C4-2B (cell line): ENCODE data around the gene P2RX7.

Experiments
- H3K27ac ChIP-seq: fragments of 450-650 bp; 2 replicates; pipeline ENCODE4 v1.5.1; 2017
- ZFX ChIP-seq: fragments of 450-650 bp; IDR thresholded peaks from 2 replicates; pipeline ENCODE4 v1.6.1; 2017
- TF ChIP-seq, protein P1 (sequence below): fragments of 450-650 bp; conservative IDR thresholded peaks from 2 replicates; pipeline ENCODE4 v1.5.1; 2017; ENCODE audit warnings: mild to moderate bottlenecking

P2RX7 gene

DNA sequence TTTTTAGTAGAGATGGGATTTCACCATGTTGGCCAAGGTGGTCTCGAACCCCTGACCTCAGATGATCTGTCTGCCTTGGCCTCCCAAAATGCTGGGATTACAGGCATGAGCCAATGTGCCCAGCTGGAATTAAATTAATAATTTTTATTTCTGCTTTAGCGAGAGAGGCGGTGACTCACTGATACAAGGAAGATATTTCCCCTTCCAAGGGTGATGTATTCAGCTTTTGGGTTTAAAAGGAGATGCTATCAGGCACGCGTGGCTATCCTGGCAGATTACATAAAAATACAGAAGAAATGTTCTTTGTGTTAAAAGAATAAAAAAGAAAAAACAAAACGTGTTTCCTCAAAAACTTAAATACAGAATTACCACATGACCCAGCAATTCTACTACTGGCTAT lies 12.4 kb upstream of the P2RX7 start:
- H3K27ac ChIP-seq = no peak overlapping the region
- TF ChIP-seq, protein P1, sequence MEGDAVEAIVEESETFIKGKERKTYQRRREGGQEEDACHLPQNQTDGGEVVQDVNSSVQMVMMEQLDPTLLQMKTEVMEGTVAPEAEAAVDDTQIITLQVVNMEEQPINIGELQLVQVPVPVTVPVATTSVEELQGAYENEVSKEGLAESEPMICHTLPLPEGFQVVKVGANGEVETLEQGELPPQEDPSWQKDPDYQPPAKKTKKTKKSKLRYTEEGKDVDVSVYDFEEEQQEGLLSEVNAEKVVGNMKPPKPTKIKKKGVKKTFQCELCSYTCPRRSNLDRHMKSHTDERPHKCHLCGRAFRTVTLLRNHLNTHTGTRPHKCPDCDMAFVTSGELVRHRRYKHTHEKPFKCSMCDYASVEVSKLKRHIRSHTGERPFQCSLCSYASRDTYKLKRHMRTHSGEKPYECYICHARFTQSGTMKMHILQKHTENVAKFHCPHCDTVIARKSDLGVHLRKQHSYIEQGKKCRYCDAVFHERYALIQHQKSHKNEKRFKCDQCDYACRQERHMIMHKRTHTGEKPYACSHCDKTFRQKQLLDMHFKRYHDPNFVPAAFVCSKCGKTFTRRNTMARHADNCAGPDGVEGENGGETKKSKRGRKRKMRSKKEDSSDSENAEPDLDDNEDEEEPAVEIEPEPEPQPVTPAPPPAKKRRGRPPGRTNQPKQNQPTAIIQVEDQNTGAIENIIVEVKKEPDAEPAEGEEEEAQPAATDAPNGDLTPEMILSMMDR = no peak
- no peak for TF ChIP-seq ZFX

DNA sequence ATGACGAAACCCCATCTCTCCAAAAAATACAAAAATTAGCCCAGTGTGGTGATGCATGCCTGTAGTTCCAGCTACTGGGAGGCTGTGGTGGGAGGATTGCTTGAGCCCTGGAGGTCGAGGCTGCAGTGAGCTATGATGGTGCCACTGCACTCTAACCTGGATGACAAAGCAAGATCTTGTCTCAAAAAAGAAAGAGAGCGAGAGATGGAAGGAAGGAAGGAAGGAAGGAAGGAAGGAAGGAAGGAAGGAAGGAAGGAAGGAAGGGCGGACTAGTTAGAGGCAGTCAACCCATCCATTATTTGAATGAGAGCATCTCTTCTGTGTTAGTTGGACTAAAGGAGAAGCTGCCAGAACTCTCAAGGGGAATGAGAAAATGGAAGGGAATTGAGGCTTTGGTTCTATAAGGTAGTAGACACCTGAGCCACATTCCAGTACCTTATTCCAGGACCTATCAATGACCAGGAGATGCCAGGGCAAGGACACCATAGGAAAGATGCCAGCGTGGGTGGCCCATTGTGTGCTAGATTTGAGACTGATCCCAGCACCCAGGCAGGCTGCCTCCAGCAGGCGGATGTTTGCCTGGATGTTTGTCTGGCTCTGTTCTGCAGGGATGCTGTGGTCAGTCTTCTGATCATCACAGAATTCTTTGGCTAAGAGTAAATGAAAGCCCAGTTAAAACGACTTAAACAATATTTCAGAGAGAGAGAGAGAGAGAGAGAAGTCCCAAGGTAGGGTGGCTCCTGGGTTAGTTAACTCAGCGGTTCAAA lies 11.5 kb upstream of the P2RX7 start:
- TF ChIP-seq, protein P1 = no peak
- no peak for TF ChIP-seq ZFX
- no peak overlapping the region for H3K27ac ChIP-seq

DNA sequence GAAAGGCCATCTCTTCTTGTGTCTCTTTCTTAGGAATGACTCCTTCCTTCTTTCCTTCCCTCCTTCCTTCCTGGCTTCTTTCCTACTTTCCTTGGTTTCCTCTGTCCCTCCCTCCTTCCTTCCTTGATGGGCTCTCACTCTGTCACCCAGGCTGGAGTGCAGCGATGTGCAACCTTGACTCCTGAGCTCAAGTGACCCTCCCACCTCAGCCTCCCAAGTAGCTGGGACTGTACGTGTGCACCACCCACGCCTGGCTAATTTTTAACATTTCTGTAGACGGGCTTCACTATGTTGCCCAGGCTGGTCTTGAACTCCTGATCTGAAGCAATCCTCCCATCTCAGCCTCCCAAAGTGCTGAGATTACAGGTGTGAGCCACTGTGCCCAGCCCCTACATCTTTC lies 10.9 kb upstream of the P2RX7 start:
- H3K27ac ChIP-seq = no peak overlapping the region
- no peak for TF ChIP-seq ZFX
- TF ChIP-seq, protein P1 = no peak

DNA sequence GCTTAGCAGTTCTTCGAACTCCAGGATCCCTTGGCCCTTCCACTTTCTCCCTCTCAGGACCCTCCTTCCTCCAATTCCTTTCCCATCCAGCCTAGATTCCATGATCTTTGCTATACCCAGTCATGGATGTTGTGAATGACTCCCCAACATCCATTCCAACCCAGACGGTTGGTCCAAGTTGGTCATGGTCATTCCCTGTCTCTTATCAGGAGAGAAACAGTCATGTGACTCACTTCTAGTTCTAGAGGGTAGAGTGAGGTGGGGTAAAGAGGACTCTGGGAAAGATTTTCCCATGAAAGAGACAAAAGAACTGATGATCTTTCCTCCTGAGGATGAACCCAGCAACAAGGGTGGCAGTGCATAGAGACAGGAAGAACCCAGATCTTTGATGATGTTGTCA lies 9.2 kb upstream of the P2RX7 start:
- H3K27ac ChIP-seq = no peak overlapping the region
- TF ChIP-seq, protein P1 = no peak
- no peak for TF ChIP-seq ZFX

DNA sequence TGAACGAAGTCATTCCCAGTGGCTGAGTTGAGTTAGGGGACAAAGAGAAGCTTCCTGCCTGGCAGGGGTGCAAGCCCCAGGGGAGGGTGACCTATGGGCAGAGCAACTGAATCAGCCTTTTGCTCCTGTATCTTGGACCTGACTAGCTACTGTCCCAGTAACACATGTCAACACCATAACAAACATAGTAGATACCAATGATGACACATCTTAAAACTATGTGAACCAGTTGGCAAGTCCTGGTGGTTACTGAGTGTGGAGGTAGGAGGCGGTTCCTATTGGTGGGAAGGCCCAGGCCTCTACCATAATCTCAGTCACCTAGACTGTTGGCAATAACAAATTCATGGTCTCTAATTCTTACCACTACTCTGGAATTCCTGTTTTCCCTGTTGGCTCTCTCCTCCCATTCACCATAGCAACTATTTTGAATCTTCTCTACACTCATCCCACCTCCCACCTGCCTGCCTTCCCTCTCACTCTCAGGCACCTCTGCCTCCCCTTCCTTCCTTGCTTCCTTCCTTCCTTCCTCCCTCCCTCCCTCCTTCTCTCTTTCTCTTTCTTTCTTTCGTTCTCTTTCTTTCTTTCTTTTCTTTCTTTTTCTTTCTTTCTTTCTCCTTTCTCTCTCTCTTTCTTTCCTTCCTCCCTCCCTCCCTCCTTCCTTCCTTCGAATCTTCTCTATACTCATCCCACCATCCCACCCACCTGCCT lies 8.1 kb upstream of the P2RX7 start:
- TF ChIP-seq, protein P1 = no peak
- TF ChIP-seq ZFX = no peak
- H3K27ac ChIP-seq = no peak overlapping the region

DNA sequence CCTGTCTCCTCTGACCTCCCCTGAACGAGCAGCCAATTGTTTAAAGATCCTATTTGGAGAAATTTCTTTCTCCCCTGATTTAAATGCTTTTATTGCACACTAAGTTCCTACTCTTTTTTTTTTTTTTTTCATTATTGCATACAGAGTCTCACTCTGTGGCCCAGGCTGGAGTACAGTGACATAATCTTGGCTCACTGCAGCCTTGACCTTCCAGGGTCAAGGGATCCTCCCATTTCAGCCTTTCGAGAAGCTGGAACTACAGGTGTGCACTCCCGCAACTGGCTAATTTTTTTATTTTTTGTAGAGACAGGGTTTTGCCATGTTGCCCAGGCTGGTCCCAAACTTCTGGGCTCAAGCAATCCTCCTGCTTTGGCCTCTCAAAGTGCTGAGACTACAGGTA lies 5.2 kb upstream of the P2RX7 start:
- TF ChIP-seq, protein P1 = no peak
- TF ChIP-seq ZFX = no peak
- no peak overlapping the region for H3K27ac ChIP-seq
